Suprapubic skin (tissue), 4 donors: ENCODE results near the gene WBP2NL. TPM values are rescaled to one million over a fixed set of nuclear protein-coding genes. Genes with fewer than 3 reads are reported as not detected.

ENCODE experiments used
- DNase-seq, 2 donors: peaks; one replicate each; pipeline ENCODE4 v3.0.0-alpha.2; 2019; ENCODE audit warnings: low spot score in 2 of 2
- H3K27ac ChIP-seq: fragments of 200-600 bp; sonication (generic); one replicate; pipeline ENCODE4 v1.5.1; 2019
- H3K27me3 ChIP-seq: fragments of 200-600 bp; sonication (generic); one replicate; pipeline ENCODE4 v1.5.1; 2019
- H3K36me3 ChIP-seq: fragments of 200-600 bp; sonication (generic); one replicate; pipeline ENCODE4 v1.5.1; 2019
- H3K4me1 ChIP-seq: fragments of 200-600 bp; sonication (generic); one replicate; pipeline ENCODE4 v1.5.1; 2019
- H3K4me3 ChIP-seq: fragments of 200-600 bp; sonication (generic); one replicate; pipeline ENCODE4 v1.5.1; 2019; ENCODE audit warnings: mild to moderate bottlenecking
- H3K9me3 ChIP-seq: fragments of 200-600 bp; sonication (generic); one replicate; pipeline ENCODE4 v1.5.1; 2019
- CTCF ChIP-seq, 2 donors: fragments of 200-600 bp in 1 of 2; fragments of 450-650 bp in 1 of 2; sonication (generic) in 1 of 2; IDR thresholded peaks; one replicate each; pipeline ENCODE4 v1.5.1; 2016 to 2019; ENCODE audit warnings: antibody characterized with exemption in 2 of 2, mild to moderate bottlenecking in 1 of 2, moderate library complexity in 1 of 2
- EP300 ChIP-seq: sonication (generic); formaldehyde crosslinking; IDR thresholded peaks from one replicate; pipeline ENCODE4 v1.6.1; 2017; ENCODE audit warnings: antibody characterized with exemption
- POLR2A ChIP-seq, 2 donors: fragments of 450-650 bp; IDR thresholded peaks; one replicate each; pipeline ENCODE4 v1.6.1; 2017; ENCODE audit warnings: antibody characterized with exemption in 2 of 2, mild to moderate bottlenecking in 2 of 2, moderate library complexity in 2 of 2
- POLR2AphosphoS5 ChIP-seq, 3 donors: sonication (generic); formaldehyde crosslinking; IDR thresholded peaks; one replicate each; pipeline ENCODE4 v1.6.1; 2017; ENCODE audit warnings: antibody characterized with exemption in 3 of 3
- WGBS: methylation state at CpG from one replicate; pipeline ENCODE4 v1.1.5; 2018; 5-methylcytosine and 5-hydroxymethylcytosine counted together
- total RNA-seq, 4 donors: library from RNA; depleted of rRNA; stranded (reverse); fragments of >200 nt; gene quantifications; one replicate each; pipeline ENCODE4 v1.1.0, GENCODE V29; 2016

The WBP2NL gene
- total RNA-seq, 4 donors from 2014 or later: 0.76 to 9.6 (median 5.4) TPM

- H3K36me3 ChIP-seq: no peaks in the 10 kb centered on the region
- H3K4me1 ChIP-seq: no peaks in the 10 kb centered on the region
- no peak overlapping the region for H3K4me3 ChIP-seq
- H3K27ac ChIP-seq: no peak overlapping the region
- no peak for DNase-seq
- peaks cover 20% of the 10 kb centered on the region for H3K27me3 ChIP-seq
- no peaks in the 10 kb centered on the region for H3K9me3 ChIP-seq
- 44% methylated on average over 8 of the region's 9 CpGs for WGBS
- no peak for TF ChIP-seq POLR2AphosphoS5 (IDR thresholded peaks at IDR 0.05)
- TF ChIP-seq EP300: no peak
- TF ChIP-seq CTCF (IDR thresholded peaks at IDR 0.05): no peak
- TF ChIP-seq POLR2A (IDR thresholded peaks at IDR 0.05): no peak
Observed at GRCh38 chr22:41968601-41969000, 30.0 kb upstream of the WBP2NL start.

GRCh38 chr22:41969110-41969646, 29.4 kb upstream of the WBP2NL start, which contains the start of gene SEPTIN3:
TSS of gene SEPTIN3 (plus strand) at chr22:41969443. CDS start at chr22:41971493, 2,050 bp downstream.
- 62% methylated on average over 6 of the region's 8 CpGs for WGBS
- peaks cover 26% of the 10 kb centered on the region for H3K27me3 ChIP-seq
- no peak within 1 kb of the TSS for H3K4me3 ChIP-seq
- H3K27ac ChIP-seq: no peak within 1 kb of the TSS
- H3K36me3 ChIP-seq: no peaks in the 10 kb centered on the region
- no peaks in the 10 kb centered on the region for H3K9me3 ChIP-seq
- DNase-seq: no peak
- TF ChIP-seq POLR2A (IDR thresholded peaks at IDR 0.05) (no peak), EP300 (no peak), CTCF (IDR thresholded peaks at IDR 0.05) (no peak), POLR2AphosphoS5 (IDR thresholded peaks at IDR 0.05) (no peak)
- no peaks in the 10 kb centered on the region for H3K4me1 ChIP-seq

GRCh38 chr22:41970601-41971000, 28.0 kb upstream of the WBP2NL start:
- no peaks in the 10 kb centered on the region for H3K4me1 ChIP-seq
- H3K27me3 ChIP-seq: peaks cover 39% of the 10 kb centered on the region
- H3K4me3 ChIP-seq: no peak overlapping the region
- no peak for TF ChIP-seq POLR2A (IDR thresholded peaks at IDR 0.05)
- no peak for TF ChIP-seq EP300
- no peak for TF ChIP-seq CTCF (IDR thresholded peaks at IDR 0.05)
- no peak for TF ChIP-seq POLR2AphosphoS5 (IDR thresholded peaks at IDR 0.05)
- H3K36me3 ChIP-seq: no peaks in the 10 kb centered on the region
- no peaks in the 10 kb centered on the region for H3K9me3 ChIP-seq
- no peak overlapping the region for H3K27ac ChIP-seq
- no peak for DNase-seq
- 94% methylated on average over 2 of the region's 2 CpGs for WGBS

- Histone ChIP-seq H3K27ac (no peak overlapping the region), H3K27me3 (peaks cover 47% of the 10 kb centered on the region), H3K36me3 (no peaks in the 10 kb centered on the region), H3K9me3 (no peaks in the 10 kb centered on the region), H3K4me3 (no peak overlapping the region), H3K4me1 (peaks cover 7% of the 10 kb centered on the region)
- DNase-seq: no peak
- WGBS: 100% methylated on average over 1 of the region's 11 CpGs
- TF ChIP-seq EP300: no peak
- TF ChIP-seq POLR2AphosphoS5 (IDR thresholded peaks at IDR 0.05): no peak
- no peak for TF ChIP-seq CTCF (IDR thresholded peaks at IDR 0.05)
- TF ChIP-seq POLR2A (IDR thresholded peaks at IDR 0.05): no peak
Observed at GRCh38 chr22:41971431-41971830, 27.2 kb upstream of the WBP2NL start.

GRCh38 chr22:41974691-41975290, 23.8 kb upstream of the WBP2NL start:
- WGBS: 38% methylated on average over 10 of the region's 10 CpGs
- Histone ChIP-seq H3K36me3 (no peaks in the 10 kb centered on the region), H3K4me3 (no peak overlapping the region), H3K27ac (no peak overlapping the region), H3K27me3 (peaks cover 64% of the 10 kb centered on the region), H3K4me1 (peaks cover 19% of the 10 kb centered on the region), H3K9me3 (no peaks in the 10 kb centered on the region)
- no peak for DNase-seq
- TF ChIP-seq CTCF (IDR thresholded peaks at IDR 0.05) (no peak), EP300 (no peak), POLR2AphosphoS5 (IDR thresholded peaks at IDR 0.05) (no peak), POLR2A (IDR thresholded peaks at IDR 0.05) (no peak)
